Measurements from ENCODE around the gene IARS1.

DNA sequence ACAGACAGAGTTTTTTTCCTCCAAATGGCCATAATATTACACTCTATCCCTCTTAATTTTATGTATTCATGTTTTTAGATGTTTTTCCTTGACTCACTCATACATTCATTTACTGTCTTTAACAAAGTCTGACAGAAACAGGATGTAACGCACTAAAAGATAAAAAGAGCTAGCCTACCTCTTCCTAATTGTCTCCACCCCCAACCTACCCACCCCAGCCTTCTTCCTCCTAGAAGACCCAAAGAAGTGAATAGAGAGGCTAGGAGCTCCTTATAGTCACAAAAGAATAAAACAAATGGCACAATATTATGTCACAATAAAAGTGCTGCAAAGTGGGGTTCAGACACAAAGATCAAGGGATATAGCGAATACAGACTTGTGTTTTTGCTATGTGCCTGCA lies 30.9 kb upstream of the IARS1 start:
- TF ChIP-seq CTCF (conservative IDR thresholded peaks at IDR 0.05; ENCODE audit: low read length) = no peak
- no peak for TF ChIP-seq EZH2phosphoT487 (IDR thresholded peaks at IDR 0.05; ENCODE audit: borderline replicate concordance, low read depth, low read length)

Measured in OCI-LY7 (cell line).